HL-60 (cell line): ENCODE measurements around the gene NRXN2.

Source experiments
- POLR2AphosphoS5 ChIP-seq: IDR thresholded peaks from 2 replicates; pipeline ENCODE4 v1.6.1; 2012; ENCODE audit warnings: low read depth
- TF ChIP-seq, protein P1 (sequence below): IDR thresholded peaks from one replicate; pipeline ENCODE4 v1.5.1; 2011; ENCODE audit warnings: low read length, control low read depth, inconsistent platforms; ENCODE audit not compliant: insufficient read depth

DNA sequence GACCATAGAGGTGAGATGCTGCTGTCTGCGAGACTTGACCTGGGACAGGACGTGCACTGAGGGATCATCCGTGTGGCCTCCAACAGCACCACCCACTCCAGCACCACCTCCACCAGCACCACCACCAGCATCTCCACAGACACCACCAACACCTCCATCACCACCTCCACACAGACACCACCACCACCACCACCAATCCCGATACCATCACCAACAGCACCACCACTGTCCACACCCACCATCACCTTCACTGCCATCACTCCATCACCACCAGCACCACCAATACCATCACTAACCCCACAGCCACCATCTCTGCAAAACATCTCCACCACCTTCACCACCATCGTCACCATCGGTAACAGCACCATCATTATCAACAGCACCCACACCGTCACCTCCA, 158.6 kb downstream of the NRXN2 start:
- TF ChIP-seq POLR2AphosphoS5 = no peak
- TF ChIP-seq, protein P1, sequence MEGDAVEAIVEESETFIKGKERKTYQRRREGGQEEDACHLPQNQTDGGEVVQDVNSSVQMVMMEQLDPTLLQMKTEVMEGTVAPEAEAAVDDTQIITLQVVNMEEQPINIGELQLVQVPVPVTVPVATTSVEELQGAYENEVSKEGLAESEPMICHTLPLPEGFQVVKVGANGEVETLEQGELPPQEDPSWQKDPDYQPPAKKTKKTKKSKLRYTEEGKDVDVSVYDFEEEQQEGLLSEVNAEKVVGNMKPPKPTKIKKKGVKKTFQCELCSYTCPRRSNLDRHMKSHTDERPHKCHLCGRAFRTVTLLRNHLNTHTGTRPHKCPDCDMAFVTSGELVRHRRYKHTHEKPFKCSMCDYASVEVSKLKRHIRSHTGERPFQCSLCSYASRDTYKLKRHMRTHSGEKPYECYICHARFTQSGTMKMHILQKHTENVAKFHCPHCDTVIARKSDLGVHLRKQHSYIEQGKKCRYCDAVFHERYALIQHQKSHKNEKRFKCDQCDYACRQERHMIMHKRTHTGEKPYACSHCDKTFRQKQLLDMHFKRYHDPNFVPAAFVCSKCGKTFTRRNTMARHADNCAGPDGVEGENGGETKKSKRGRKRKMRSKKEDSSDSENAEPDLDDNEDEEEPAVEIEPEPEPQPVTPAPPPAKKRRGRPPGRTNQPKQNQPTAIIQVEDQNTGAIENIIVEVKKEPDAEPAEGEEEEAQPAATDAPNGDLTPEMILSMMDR = no peak
